ENCODE data around the gene TMPRSS13.
"Not testable (repeated sequence)": the region's sequence is repeated elsewhere in the genome, so short reads cannot be mapped to it uniquely, and the experiment has no call there.

The TMPRSS13 gene

DNA sequence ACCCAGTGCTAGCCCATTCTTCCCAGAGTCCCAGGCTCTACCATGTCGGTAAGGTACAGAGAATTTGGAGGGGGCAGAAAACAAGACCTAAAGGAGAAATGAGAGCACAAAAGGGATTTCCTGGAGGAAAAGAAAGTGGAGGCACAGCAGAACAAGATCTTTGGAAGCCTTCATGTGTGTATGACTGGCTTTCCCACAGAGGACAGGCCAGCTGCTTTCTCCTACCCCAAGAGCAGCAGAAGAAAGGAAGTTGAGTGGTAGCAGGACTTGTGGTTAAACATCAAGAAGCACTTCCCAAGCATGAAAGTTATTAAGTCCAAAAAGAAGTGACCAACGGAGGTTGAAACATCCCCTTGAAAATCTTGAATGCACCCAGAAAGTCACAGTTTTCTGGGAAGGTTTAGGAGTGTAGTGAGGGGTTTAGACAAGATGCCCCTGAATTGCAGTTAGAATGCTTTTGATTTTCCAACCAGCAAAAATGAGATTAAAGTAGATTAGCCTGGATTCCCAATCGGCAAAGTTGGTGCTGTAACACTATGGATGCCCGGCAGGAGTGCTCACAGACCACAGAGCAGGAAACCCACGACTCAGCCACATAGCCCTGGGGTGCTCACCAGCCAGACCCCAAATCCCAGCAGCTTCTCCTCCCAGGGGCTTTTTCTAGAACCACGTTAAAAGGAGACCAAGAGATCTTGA lies 608 bp downstream of the TMPRSS13 start:
- ChIA-PET CTCF (interaction anchor here (0.6 to 1.3 kb wide), 4 partner anchors 11 to 110 kb away, joined by 3 to 4 read pairs (median 3); no protein-coding TSS in a partner anchor), POLR2A (no interaction called here)
- DNase-seq (ENCODE audit: extremely low spot score): no peak
- TF ChIP-seq LEF1 (IDR thresholded peaks at IDR 0.05; ENCODE audit: borderline replicate concordance) (no peak), ARNT (IDR thresholded peaks at IDR 0.05) (no peak), ZNF384 (IDR thresholded peaks at IDR 0.05) (no peak), SUZ12 (IDR thresholded peaks at IDR 0.05) (no peak), FOXA1 (IDR thresholded peaks at IDR 0.05) (no peak), L3MBTL2 (conservative IDR thresholded peaks at IDR 0.05) (no peak), FOXM1 (IDR thresholded peaks at IDR 0.05; ENCODE audit: borderline replicate concordance) (no peak), CTBP1 (IDR thresholded peaks at IDR 0.05; ENCODE audit: borderline replicate concordance) (no peak), TARDBP (IDR thresholded peaks at IDR 0.05) (no peak), FOXK2 (IDR thresholded peaks at IDR 0.05) (no peak)
- TF ChIP-seq, protein P1, sequence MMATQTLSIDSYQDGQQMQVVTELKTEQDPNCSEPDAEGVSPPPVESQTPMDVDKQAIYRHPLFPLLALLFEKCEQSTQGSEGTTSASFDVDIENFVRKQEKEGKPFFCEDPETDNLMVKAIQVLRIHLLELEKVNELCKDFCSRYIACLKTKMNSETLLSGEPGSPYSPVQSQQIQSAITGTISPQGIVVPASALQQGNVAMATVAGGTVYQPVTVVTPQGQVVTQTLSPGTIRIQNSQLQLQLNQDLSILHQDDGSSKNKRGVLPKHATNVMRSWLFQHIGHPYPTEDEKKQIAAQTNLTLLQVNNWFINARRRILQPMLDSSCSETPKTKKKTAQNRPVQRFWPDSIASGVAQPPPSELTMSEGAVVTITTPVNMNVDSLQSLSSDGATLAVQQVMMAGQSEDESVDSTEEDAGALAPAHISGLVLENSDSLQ (IDR thresholded peaks at IDR 0.05): no peak

DNA sequence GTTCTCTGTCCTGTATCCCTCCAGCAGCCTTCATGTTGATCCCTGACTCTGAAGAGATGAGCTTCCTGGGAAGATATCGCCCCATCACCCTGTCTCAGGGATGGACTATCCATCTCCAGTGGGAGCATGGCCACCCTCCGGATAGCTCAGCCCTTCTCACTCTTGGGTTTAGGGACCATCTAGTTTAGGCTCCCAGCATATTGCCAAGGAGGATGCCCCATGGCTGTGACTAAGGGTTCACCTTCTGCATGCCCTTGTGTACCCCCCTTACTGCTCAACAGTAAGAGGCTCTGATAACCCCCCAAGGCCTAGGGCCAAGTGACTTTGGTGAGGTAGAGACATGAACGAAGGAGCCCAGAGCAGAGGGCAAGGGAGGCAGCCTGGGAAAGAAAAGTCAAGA lies 1.3 kb downstream of the TMPRSS13 start:
- ChIA-PET POLR2A (no interaction called here), CTCF (interaction anchor here (0.7 to 1.3 kb wide), 3 partner anchors 12 to 109 kb away, joined by 3 to 4 read pairs (median 3); no protein-coding TSS in a partner anchor)
- no peak for TF ChIP-seq ZNF384 (IDR thresholded peaks at IDR 0.05)
- TF ChIP-seq TARDBP (IDR thresholded peaks at IDR 0.05): no peak
- TF ChIP-seq NFRKB (IDR thresholded peaks at IDR 0.05): no peak
- TF ChIP-seq CTBP1 (IDR thresholded peaks at IDR 0.05; ENCODE audit: borderline replicate concordance): no peak
- no peak for TF ChIP-seq SP1 (IDR thresholded peaks at IDR 0.05)
- DNase-seq (ENCODE audit: extremely low spot score): no peak

DNA sequence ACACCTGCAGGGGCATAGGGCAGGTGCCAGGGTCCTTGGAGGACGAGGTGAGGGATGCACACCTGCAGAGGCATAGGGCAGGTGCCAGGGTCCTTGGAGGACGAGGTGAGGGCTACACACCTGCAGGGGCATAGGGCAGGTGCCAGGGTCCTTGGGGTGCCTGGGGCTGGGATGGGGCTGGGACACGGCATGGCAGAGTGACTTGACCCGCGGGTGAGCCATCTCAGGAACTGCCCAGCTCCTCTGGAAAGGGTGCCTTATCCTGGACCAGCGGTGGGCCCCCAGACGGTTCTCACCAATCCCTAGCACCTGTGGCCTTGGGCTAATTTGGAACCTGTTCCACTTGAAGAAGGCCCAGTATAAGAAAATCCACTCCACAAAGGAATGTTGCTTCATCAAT lies 3.0 kb downstream of the TMPRSS13 start:
- POLR2A ChIA-PET, CTCF ChIA-PET: not testable (repeated sequence)

DNA sequence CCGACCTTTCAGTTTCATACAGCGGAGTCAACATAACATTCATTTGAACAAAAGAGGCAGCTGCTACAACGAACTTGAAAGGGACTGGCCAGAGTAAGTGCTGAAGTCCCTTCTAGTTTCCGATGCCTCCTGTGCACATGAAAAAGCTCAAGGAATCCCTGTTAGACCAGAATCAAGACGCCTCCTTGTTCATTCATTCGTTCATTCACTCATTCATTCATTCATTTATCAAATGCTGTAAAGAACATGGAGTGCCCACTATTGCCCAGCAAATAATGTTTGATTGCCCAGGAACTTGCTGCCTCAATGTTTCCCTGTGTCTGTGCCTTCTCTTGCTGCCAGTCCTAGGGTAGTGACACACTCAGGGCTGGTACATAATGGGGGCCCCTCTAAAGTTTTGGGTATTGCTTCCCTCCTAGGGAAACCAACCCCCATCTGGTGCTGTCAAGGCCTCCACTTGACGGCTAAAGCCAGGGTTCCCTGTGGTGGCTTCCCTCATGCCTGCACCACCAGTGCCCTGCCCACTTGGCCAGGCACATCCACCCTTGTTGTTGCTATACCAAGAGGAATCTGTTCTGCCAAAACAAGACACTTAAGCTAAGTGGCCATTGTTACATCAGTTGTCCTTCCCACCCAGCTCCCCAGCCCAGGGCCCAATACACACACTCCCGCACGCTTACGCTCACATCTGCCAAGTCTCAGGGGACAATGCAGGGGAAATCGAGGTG lies 3.8 kb downstream of the TMPRSS13 start:
- no peak for DNase-seq (ENCODE audit: extremely low spot score)

More for the DNA sequence above, 3.0 kb downstream of the TMPRSS13 start:
- not testable (repeated sequence) for DNase-seq (ENCODE audit: extremely low spot score)

DNA sequence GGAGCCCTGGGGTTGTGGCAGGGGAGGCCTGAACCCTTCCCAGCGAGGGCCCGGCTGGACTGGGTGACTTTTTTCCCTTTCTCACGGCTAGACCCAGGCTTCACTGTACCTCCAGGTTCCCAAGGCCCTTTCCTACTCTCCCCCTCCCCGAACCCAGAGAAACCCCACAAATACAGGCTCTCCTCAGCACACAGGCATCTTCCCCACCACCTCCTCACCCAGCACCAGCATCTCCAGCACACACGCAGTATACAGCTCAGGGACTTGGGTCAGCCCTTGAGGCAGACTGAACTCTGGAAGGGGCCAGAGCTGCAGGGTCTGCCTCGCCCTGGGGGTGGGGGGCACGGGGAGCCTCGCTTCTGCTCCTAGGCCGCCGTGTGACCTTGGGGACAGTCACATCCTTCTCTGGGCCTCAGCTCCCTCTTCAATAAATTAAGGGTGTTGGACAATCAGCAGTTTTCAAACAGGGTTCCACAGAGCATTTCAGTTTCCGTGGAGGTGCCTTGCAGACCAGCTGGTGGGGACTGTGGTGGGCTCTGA lies 4.5 kb downstream of the TMPRSS13 start:
- ChIA-PET CTCF (interaction anchor here (1.9 kb wide), 1 partner anchor 22 kb away, joined by 8 read pairs; no protein-coding TSS in a partner anchor), POLR2A (interaction anchor here (1.7 kb wide), 1 partner anchor 17 kb away, joined by 6 read pairs; no protein-coding TSS in a partner anchor)
- TF ChIP-seq ZNF384 (IDR thresholded peaks at IDR 0.05) (no peak), SP1 (IDR thresholded peaks at IDR 0.05) (no peak), LEF1 (IDR thresholded peaks at IDR 0.05; ENCODE audit: borderline replicate concordance) (no peak), ELF4 (IDR thresholded peaks at IDR 0.05) (no peak), TARDBP (IDR thresholded peaks at IDR 0.05) (no peak), FOXA1 (IDR thresholded peaks at IDR 0.05) (no peak), FOXK2 (IDR thresholded peaks at IDR 0.05) (no peak), SUZ12 (IDR thresholded peaks at IDR 0.05) (no peak), ARNT (IDR thresholded peaks at IDR 0.05) (no peak), L3MBTL2 (conservative IDR thresholded peaks at IDR 0.05) (no peak), FOXM1 (IDR thresholded peaks at IDR 0.05; ENCODE audit: borderline replicate concordance) (no peak), BHLHE40 (IDR thresholded peaks at IDR 0.05; ENCODE audit: borderline replicate concordance) (no peak), CTBP1 (IDR thresholded peaks at IDR 0.05; ENCODE audit: borderline replicate concordance) (no peak), HDGF (IDR thresholded peaks at IDR 0.05; ENCODE audit: borderline replicate concordance) (no peak), NFRKB (IDR thresholded peaks at IDR 0.05) (no peak)
- TF ChIP-seq, protein P1 (IDR thresholded peaks at IDR 0.05): no peak
- DNase-seq (ENCODE audit: extremely low spot score): no peak

More for the DNA sequence above, 3.8 kb downstream of the TMPRSS13 start:
- POLR2A ChIA-PET: no interaction called here
- CTCF ChIA-PET: no interaction called here
- TF ChIP-seq BHLHE40 (IDR thresholded peaks at IDR 0.05; ENCODE audit: borderline replicate concordance) (no peak), CTBP1 (IDR thresholded peaks at IDR 0.05; ENCODE audit: borderline replicate concordance) (no peak), FOXM1 (IDR thresholded peaks at IDR 0.05; ENCODE audit: borderline replicate concordance) (no peak), ELF4 (IDR thresholded peaks at IDR 0.05) (no peak), FOXA1 (IDR thresholded peaks at IDR 0.05) (no peak), ZNF384 (IDR thresholded peaks at IDR 0.05) (no peak), L3MBTL2 (conservative IDR thresholded peaks at IDR 0.05) (no peak), ARNT (IDR thresholded peaks at IDR 0.05) (no peak), HDGF (IDR thresholded peaks at IDR 0.05; ENCODE audit: borderline replicate concordance) (no peak), SP1 (IDR thresholded peaks at IDR 0.05) (no peak), NFRKB (IDR thresholded peaks at IDR 0.05) (no peak), FOXK2 (IDR thresholded peaks at IDR 0.05) (no peak)
- TF ChIP-seq, protein P1 (IDR thresholded peaks at IDR 0.05): no peak

DNA sequence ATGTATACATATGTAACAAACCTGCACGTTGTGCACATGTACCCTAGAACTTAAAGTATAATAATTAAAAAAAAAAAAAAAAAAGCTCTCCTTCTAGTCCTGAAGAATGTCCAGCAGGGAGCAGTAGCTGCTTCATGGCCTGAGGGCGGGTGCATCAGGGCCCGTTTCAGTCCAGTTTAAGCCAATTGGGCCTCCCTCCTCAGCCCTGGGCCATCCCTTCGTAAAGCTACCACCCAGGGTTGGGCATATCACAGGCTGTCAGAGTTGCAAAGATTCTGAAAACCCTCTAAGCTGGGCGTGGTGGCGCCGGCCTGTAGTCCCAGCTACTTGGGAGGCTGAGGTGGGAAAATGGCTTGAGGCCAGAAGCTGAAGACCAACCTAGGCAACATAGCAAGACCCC lies 5.4 kb downstream of the TMPRSS13 start:
- TF ChIP-seq ZNF384 (IDR thresholded peaks at IDR 0.05) (peak; percentile 54; the same call in 1 of the 2 replicates), L3MBTL2 (conservative IDR thresholded peaks at IDR 0.05) (no peak)
- no peak for DNase-seq (ENCODE audit: extremely low spot score)
- ChIA-PET CTCF (interaction anchor here (0.8 to 1.9 kb wide), 2 partner anchors 8 to 23 kb away, joined by 4 to 8 read pairs; no protein-coding TSS in a partner anchor), POLR2A (interaction anchor here (1.7 kb wide), 1 partner anchor 16 kb away, joined by 6 read pairs; no protein-coding TSS in a partner anchor)

All from HEK293T (cell line).